GM06990 (cell line): Measurements from ENCODE around the gene MRPL24.
A peak's percentile ranks its signal among the peaks of the same experiment; 100 is the strongest.

ENCODE experiments used
- DNase-seq: peaks from one replicate; pipeline ENCODE4 v3.0.0-alpha.2; 2011; ENCODE audit not compliant: insufficient read length; ENCODE audit errors: extremely low read depth
- H3K27me3 ChIP-seq: replicated peaks from 2 replicates; pipeline ENCODE4 v1.6.0; 2011; ENCODE audit warnings: low read length; ENCODE audit not compliant: control insufficient read depth, insufficient read depth
- H3K36me3 ChIP-seq: 2 replicates; pipeline ENCODE4 v1.5.1; 2011; ENCODE audit warnings: low read length; ENCODE audit not compliant: control insufficient read depth, insufficient read depth
- H3K4me3 ChIP-seq: replicated peaks from 2 replicates; pipeline ENCODE4 v1.5.1; 2011; ENCODE audit warnings: low read depth, mild to moderate bottlenecking, control low read depth, low read length
- TF ChIP-seq, protein P1 (sequence below): IDR thresholded peaks from 2 replicates; pipeline ENCODE4 v1.5.1; 2011; ENCODE audit warnings: low read length, control low read depth, mild to moderate bottlenecking, inconsistent platforms; ENCODE audit not compliant: insufficient read depth, poor library complexity, severe bottlenecking

MRPL24 gene

DNA sequence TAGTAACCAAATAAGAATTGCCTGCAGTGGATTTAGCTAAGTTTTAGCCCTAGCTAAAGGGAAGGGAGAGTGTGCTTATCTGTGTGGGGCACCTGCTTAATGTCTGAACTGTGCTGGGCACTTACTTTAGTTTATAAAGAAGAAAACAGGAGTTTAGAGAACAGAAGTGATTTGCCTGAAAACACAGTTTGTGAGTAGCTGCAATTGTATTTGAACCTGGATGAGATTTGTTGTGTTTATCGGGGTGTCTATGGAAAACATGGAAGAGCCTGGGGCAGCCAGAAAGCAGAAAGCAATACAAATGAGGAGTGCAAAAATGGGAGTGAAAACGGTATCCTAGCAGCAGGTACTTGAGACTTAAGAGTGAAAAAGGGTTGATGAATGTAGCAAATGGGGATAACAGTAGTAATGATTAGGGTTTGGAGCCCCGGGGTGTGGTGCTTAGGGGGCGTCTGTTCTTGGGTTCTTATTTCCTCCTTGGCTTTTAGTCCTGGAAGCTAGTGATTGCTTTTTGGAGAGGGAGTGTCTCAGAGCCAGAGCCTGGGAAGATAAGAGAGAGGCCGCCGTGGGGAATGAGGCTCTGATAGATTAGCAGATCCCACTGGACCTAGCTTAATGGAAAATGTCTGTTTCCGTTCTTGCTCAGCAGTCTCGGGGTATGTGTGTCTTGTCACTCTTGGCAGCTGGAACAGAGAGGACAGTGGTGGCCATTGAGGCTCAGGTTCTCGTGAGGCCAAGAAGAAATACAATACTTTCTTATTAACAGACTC lies 32.0 kb upstream of the MRPL24 start:
- no peaks in the 10 kb centered on the region for H3K27me3 ChIP-seq
- TF ChIP-seq, protein P1, sequence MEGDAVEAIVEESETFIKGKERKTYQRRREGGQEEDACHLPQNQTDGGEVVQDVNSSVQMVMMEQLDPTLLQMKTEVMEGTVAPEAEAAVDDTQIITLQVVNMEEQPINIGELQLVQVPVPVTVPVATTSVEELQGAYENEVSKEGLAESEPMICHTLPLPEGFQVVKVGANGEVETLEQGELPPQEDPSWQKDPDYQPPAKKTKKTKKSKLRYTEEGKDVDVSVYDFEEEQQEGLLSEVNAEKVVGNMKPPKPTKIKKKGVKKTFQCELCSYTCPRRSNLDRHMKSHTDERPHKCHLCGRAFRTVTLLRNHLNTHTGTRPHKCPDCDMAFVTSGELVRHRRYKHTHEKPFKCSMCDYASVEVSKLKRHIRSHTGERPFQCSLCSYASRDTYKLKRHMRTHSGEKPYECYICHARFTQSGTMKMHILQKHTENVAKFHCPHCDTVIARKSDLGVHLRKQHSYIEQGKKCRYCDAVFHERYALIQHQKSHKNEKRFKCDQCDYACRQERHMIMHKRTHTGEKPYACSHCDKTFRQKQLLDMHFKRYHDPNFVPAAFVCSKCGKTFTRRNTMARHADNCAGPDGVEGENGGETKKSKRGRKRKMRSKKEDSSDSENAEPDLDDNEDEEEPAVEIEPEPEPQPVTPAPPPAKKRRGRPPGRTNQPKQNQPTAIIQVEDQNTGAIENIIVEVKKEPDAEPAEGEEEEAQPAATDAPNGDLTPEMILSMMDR, result no peak
- no peak overlapping the region for H3K4me3 ChIP-seq
- DNase-seq, result no peak
- peaks cover 3% of the 10 kb centered on the region for H3K36me3 ChIP-seq

DNA sequence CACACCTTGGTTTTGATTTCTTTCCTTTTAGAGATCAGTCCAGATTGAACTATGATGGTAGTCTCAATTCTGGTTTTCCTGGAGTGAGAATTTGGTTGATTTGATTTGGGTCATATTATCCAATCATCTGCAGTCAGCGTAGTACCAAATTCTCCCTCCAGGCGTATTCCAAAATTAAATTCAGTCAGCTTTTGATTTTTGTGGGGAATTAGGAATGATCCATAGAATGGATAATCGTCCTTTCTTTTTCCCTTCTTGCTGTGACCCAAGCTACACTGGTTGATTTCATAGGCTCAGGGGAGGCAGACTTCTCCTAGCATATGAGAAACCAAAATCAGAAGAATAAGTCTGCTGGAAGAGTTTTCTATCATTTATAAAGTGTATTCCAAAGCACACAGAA lies 31.3 kb upstream of the MRPL24 start:
- Histone ChIP-seq H3K36me3 (peaks cover 3% of the 10 kb centered on the region), H3K4me3 (no peak overlapping the region), H3K27me3 (no peaks in the 10 kb centered on the region)
- TF ChIP-seq, protein P1, result no peak
- no peak for DNase-seq

DNA sequence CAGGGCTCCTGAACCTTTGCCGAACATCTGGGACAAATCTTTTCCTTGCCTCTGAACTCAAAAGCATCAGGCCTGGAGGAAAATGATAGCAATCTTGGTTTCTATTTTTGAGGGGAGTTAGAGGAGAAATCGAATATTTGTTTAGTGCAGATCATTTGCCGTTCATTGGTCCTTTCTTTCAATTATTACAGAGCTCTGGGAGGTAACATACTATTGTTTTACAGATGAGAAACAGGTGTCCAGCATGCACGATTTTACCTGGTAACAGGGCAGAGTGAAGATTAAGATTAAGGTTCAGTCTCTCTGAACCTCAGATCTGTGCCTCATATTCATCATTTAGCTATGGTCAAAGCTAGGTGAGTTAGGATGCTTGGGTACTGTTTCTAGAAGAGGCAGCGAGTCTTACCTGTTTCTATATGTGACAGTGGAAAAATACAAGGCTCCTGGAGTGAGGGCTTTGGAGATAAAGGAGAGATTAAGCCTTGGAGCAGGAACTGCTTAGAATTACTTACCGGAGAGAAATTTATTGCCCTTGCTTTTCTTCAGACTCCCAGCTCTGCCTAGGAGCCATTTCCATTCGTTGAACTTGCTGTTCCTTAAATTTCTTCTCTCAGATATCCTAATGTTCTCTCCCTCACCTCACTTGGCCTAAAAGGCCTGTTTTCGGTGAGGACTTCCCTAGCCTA lies 27.9 kb upstream of the MRPL24 start:
- H3K36me3 ChIP-seq, result peaks cover 3% of the 10 kb centered on the region
- TF ChIP-seq, protein P1, result no peak
- peak overlapping the region; percentile 91 for H3K4me3 ChIP-seq
- no peak for DNase-seq
- H3K27me3 ChIP-seq, result no peaks in the 10 kb centered on the region

DNA sequence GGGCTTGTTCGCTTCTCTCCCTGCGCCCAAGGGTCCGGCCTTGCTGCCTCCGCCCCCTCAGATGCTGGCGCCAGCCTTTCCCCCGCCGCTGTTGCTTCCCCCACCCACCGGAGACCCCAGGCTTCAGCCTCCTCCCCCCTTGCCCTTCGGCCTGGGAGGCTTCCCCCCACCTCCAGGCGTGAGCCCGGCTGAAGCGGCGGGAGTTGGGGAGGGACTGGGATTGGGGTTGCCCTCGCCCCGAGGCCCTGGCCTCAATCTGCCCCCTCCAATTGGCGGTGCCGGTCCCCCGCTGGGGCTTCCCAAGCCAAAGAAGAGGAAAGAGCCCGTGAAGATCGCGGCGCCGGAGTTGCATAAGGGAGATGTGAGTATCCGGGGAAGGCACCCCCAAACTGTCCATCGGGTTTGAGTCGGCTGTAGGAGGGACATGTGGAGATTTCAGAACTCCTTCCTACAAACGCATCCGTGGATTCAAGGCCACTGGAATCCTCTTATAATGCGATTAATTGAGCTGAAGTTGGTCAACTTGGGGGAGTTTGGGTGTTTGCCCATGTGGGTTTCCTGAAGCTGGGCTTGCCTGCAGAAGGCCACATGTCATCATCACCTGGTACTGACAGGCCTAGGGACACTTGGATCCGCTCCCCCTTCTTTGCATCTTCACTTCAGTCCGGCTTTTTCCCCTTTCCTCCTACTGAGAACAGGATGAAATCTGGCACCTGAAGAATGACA lies 27.2 kb upstream of the MRPL24 start:
- H3K36me3 ChIP-seq, result peaks cover 3% of the 10 kb centered on the region
- H3K4me3 ChIP-seq, result peak overlapping the region; percentile 91
- TF ChIP-seq, protein P1, result no peak
- H3K27me3 ChIP-seq, result no peaks in the 10 kb centered on the region
- DNase-seq, result peak; percentile 52

DNA sequence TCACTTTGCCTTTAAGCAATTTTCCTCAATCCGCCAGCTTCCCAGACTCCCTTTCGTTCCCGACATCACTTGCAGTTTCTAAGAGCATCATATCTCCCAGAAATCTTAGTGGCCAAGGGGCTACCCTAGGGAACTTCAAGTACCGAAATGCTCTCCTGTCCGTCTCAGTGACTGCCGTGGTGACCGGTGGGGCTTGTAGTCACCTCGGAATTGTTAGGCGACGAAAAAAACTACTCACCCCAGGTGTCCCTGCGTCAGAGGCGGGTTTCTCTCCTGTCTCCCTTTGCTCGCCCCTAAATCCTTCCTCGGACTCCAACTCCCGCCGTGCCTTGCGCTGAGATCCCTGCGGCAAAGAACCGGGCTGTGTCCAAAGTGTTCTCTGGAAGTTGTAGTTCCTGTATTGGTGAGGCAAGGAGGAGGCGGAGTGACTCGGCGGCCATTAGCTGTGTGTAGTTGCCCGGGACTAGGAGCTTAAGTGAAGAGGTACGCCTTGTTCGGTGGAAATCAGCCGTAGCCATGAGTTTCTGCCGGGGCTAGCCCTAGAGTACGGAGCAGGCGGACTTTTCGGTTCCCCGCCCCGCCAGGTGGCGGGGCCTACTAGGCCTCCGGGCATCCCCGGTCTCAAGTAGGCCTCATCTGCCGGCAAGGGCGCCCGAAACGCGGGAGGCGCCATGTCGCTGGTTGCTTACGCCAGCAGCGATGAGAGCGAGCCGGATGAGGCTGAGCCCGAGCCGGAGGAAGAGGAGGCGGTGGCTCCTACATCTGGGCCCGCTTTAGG lies 26.4 kb upstream of the MRPL24 start, which contains the start of gene PRCC:
Gene PRCC, plus strand, starts transcription at position 435 of the 778 bp plus-strand sequence. Its CDS starts 237 bp downstream, at position 672.
- no peaks in the 10 kb centered on the region for H3K27me3 ChIP-seq
- H3K36me3 ChIP-seq, result peaks cover 3% of the 10 kb centered on the region
- DNase-seq, result peak; percentile 96
- H3K4me3 ChIP-seq, result peak within 1 kb of the TSS; percentile 91
- TF ChIP-seq, protein P1, result no peak
